Hematopoietic multipotent progenitor cell treated with erythropoietin and hydrocortisone succinate and interleukin-3 and kit ligand, for 6 days (in vitro differentiated cells): ENCODE measurements around the gene SLCO4A1.
A peak's percentile ranks its signal among the peaks of the same experiment; 100 is the strongest.
"Not testable (repeated sequence)": the region's sequence is repeated elsewhere in the genome, so short reads cannot be mapped to it uniquely, and the experiment has no call there.

Experiments used
- DNase-seq: peaks from one replicate; pipeline ENCODE4 v3.0.0-alpha.2; 2015

The SLCO4A1 gene

GRCh38 chr20:62623488-62624324 lies 18.6 kb upstream of the SLCO4A1 start:
- peak; percentile 99 for DNase-seq

DNA sequence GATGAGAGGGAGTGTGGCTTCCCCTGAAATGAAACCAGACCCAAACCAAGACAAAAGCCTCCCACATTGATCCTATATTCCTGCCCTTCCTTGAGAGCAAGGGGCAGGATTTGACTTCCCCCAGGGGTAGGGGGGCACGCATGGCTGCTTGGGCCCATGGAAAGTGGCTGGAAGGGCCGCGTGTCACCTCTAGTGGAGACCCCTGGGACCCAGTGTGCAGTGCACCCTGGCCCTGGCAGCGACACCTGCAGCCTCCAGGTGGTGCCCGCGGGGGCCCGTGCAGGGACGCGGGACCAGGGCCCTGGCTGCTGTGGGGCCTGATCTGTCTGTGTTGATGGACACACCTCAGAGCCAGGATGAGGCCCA lies 18.0 kb upstream of the SLCO4A1 start:
- peak; percentile 43 for DNase-seq

GRCh38 chr20:62624719-62625453 lies 17.4 kb upstream of the SLCO4A1 start:
- peak; percentile 45 for DNase-seq

GRCh38 chr20:62625516-62625915 lies 16.8 kb upstream of the SLCO4A1 start:
- DNase-seq, result no peak

DNA sequence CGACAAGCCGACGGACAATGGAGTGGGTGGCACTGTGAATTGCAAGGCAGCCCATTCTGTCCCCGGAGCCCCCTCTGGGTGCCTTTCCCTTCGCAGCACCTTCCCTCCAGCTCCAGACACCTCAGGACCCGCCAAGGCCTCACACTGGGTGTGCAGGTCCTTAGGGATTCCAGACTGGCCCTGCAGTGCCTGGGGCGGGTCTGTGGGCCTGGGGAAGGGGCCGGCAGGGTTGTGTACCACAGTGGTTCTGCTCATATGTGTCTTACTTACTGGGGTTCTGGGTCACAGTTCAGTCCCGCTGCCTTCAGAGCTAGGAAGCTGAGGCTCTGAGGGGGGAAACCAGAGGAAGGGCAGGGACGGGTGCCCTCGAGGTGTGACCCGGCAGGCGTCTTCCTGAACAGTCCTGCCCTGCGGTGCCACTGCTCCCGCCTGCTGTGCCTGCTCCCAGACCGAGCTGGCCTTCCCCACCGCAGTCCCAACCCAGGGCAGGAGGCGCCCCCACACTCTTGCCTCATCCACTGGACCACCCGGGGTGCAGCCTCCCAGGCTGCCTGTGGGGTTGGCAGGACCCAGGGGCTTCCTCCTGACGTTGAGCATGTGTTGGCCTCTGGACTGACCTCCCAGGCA lies 16.3 kb upstream of the SLCO4A1 start:
- no peak for DNase-seq

- not testable (repeated sequence) for DNase-seq
Observed at GRCh38 chr20:62627425-62627824, 14.9 kb upstream of the SLCO4A1 start.

DNA sequence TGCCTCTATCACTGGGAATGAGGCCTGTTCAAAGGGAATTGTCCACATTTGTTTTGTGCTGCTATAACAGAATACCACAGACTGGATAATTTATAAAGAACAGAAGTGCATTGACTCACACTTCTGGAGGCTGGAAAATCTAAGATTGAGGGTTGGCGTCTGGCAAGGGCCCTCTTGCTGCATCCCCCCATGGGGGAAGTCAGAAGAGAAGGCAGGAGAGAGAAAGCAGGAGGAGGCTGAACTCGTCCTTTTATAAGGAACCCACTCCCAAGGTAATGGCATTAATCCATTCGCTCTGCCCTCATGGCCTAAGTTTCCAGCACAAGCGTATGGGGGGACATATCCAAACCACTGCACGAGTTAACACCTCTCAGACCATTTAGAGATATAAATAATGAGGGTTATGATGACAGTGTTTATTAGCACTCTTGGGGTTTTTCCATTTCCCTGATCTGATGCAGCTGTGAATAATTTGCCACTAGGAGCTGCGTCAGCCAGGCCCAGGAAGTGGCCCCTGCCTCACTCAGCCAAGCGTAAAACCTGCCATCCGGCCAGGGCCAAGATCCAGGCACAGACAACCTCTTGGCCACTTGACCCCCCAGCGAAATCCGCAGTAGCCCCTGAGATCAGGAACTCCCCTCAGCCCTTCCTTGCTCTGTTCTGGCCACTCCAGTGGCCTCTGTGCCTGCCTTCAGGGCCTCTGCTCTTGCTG lies 14.2 kb upstream of the SLCO4A1 start:
- DNase-seq, result no peak

- DNase-seq, result no peak
Observed at GRCh38 chr20:62628691-62629090, 13.6 kb upstream of the SLCO4A1 start.

- DNase-seq, result no peak
Observed at GRCh38 chr20:62629864-62630470, 12.3 kb upstream of the SLCO4A1 start.

GRCh38 chr20:62631336-62632308 lies 10.7 kb upstream of the SLCO4A1 start:
- no peak for DNase-seq

- no peak for DNase-seq
Observed at GRCh38 chr20:62632575-62633090, 9.7 kb upstream of the SLCO4A1 start.

- no peak for DNase-seq
Observed at GRCh38 chr20:62633598-62634329, 8.5 kb upstream of the SLCO4A1 start.

DNA sequence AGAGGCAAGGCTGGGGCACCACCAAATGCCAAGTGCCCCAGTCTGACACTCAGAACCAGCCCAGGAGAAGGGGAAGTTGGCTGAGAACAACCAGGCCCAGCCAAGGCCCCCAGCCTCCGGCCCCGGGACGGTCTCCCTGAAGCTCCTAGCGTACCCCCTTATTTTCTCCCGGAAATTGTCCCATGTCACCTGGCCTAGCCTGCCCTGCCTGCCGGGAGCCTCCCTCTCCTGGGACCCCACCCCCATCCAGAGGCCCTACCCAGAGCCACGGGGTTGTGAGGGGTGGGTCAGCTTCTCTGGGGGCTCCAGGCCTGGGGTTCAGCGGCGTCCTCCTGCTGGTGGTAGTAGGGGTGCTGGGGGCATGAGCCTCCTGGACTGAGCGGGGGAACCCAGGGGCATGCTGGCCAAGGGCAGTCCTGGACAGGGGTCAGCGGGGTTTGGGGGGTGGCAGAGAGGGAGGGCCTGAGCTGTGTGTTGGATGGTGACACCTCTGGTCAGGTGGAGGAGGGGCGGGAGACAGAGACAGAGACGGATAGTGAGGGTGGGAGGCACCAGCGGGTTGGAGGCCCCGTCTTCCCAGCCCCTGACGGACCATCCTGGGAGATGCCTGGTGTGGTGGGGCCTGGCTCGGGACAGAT lies 7.9 kb upstream of the SLCO4A1 start:
- no peak for DNase-seq

- DNase-seq, result no peak
Observed at GRCh38 chr20:62635232-62635631, 7.1 kb upstream of the SLCO4A1 start.

- DNase-seq, result no peak
Observed at GRCh38 chr20:62635852-62636251, 6.5 kb upstream of the SLCO4A1 start.

DNA sequence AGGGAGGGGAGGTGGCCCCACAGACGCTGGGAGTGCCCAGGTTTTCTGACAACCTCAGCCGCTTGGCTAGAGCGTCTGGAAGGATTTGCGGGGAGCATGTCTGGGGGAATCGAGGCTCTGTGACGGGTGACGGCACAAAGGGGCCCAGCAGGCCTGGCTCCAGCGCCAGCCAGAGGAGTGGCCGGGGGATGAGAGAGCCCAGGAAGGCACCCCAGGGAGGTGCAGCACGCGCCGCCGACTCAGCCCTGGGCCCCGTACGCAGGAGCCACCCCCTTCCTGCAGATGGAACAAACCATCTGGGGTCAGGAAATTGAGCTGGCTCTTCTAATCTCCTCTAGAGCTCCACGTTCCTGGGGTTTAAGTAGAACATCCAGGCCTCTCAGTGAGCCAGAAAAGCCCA lies 5.9 kb upstream of the SLCO4A1 start:
- peak; percentile 48 for DNase-seq

DNA sequence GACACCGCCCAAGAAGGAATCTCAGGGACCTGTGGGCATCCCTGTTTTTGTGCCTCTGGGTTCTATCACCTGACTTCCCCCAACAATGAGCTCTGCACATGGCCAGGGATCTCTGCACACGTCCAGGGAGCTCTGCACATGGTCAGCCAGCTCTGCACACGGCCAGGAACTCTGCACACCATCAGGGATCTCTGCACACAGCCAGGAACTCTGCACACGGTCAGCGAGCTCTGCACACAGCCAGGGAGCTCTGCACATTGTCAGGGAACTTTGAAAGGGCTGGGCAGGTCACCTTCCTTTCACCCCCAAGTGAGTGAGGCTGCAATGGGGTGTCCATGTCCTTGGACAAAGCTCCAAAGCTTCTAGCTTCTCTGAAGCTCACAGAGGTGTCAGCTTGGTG lies 5.2 kb upstream of the SLCO4A1 start:
- DNase-seq, result peak; percentile 59

GRCh38 chr20:62637521-62638054 lies 4.7 kb upstream of the SLCO4A1 start:
- DNase-seq, result no peak

DNA sequence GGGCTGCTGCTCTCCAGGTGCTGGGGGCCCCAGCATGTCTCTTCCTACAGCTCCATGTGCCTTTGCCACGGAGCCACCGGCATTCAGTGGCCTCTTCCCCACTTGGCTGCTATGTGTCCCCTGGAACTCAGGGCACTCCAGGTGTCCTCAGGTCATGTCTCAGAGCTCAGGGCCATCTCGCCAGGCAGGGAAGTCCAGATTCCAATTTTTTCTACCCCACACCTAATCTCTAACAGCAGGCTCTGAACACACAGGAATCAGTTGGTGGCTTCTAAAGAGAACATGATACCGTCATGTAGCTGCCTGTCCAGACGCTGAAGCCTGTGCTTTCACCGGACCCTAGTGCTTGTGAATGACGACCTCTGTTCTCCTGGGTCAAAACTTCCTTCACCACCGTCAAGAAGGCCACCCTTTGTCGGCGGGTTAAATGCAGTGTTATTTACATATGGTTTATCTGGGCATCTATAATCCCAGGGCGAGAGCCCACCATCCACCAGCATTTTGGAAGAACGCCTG lies 4.2 kb upstream of the SLCO4A1 start:
- DNase-seq, result no peak
